Activated CD8-positive, alpha-beta T cell treated with anti-CD3 and anti-CD28 coated beads for 36 hours (primary cell): ENCODE measurements around the gene PLA2R1. TPM values are rescaled to one million over a fixed set of nuclear protein-coding genes. Genes with fewer than 3 reads are reported as not detected.

Experiments
- ATAC-seq: fragments of 200-7000 bp; cut with Tn5 transposase; one replicate; pipeline ENCODE4 v1.10.0; 2021; ENCODE audit warnings: mild to moderate bottlenecking, moderate library complexity
- CTCF ChIA-PET: fragments of 350-600 bp; sonication (Branson Sonifier 250); formaldehyde crosslinking; loops from one replicate; lab custom pipeline; 2021; ENCODE audit warnings: antibody characterized with exemption; lab: Charles Lee
- POLR2A ChIA-PET: fragments of 350-600 bp; sonication (Branson Sonifier 250); formaldehyde crosslinking; loops from one replicate; lab custom pipeline; 2021; ENCODE audit warnings: antibody characterized with exemption; lab: Charles Lee
- DNase-seq: peaks from one replicate; pipeline ENCODE4 v3.0.0-alpha.2; 2020
- H3K27ac Mint-ChIP-seq: one replicate; pipeline ENCODE4 v1.8.0; 2021; ENCODE audit warnings: mild to moderate bottlenecking, mixed read lengths
- H3K27me3 Mint-ChIP-seq: one replicate; pipeline ENCODE4 v1.8.0; 2021; ENCODE audit warnings: mixed read lengths
- H3K36me3 Mint-ChIP-seq: one replicate; pipeline ENCODE4 v1.8.0; 2021; ENCODE audit warnings: low read depth, mixed read lengths
- H3K4me1 Mint-ChIP-seq: one replicate; pipeline ENCODE4 v1.8.0; 2021; ENCODE audit warnings: low read depth, mixed read lengths
- H3K4me3 Mint-ChIP-seq: one replicate; pipeline ENCODE4 v1.8.0; 2021; ENCODE audit warnings: mild to moderate bottlenecking, moderate library complexity, mixed read lengths
- H3K9me3 Mint-ChIP-seq: one replicate; pipeline ENCODE4 v1.8.0; 2021; ENCODE audit warnings: mixed read lengths
- CTCF ChIP-seq: fragments of 200-600 bp; IDR thresholded peaks from one replicate; pipeline ENCODE4 v1.8.0; 2022; ENCODE audit warnings: antibody characterized with exemption, mild to moderate bottlenecking
- intact Hi-C: fragments of 100-400 bp; cut with micrococcal nuclease; formaldehyde crosslinking; loops from one replicate; pipeline ENCODE4 v1.10.0; 2022
- total RNA-seq, 2 experiments: library from RNA; stranded (reverse); gene quantifications; one replicate each; pipeline ENCODE4 v1.2.3, GENCODE V29; 2021

The PLA2R1 gene
- total RNA-seq, 2 experiments from 2014 or later, result not detected

DNA sequence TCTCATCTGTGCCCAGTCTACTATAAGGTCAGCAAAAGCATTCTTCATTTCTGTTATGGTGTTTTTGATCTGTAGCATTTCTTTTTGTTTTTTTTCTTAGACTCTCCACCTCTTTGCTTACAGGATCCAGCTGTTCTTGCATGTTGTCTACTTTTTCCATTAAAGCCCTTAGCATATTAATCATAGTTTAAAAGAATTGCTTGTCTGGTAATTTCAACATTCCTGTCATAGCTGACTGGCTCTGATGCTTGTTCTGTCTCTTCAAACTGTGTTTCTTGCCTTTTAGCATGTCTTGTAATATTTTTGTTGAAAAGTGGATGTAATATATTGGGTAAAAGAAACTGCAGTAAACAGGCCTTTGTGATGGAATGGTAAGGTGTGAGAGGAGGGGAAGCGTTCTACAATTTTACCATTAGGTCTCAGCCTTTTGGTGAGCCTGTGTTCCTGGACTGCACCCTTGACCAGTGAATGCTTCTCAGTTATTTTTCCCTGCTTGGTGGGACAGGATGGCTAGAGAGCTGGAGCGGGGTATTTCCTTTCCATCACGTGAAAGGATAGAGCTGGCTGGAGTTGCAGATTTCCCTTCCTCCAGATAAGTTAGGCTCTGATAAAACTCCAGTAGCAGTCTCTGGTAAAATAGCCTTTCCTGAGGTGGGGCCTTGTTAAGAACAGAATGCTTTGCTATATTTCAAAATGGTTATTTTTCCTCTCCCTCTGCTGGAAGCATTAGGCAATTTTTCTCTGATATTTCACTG is 65.4 kb downstream of the PLA2R1 start:
- CTCF ChIA-PET, result interaction anchor here (0.7 to 1.7 kb wide), 5 partner anchors 24 to 1095 kb away, joined by 3 to 5 read pairs (median 4); no protein-coding TSS in a partner anchor
- intact Hi-C loops, result no loop called here
- no peak for TF ChIP-seq CTCF
- Mint-ChIP-seq H3K9me3 (no peaks in the 10 kb centered on the region), H3K4me3 (no peak overlapping the region), H3K4me1 (no peaks in the 10 kb centered on the region), H3K27me3 (peaks cover 16% of the 10 kb centered on the region), H3K36me3 (no peaks in the 10 kb centered on the region), H3K27ac (no peak overlapping the region)
- no peak for DNase-seq
- POLR2A ChIA-PET, result interaction anchor here (0.7 to 1.4 kb wide), 2 partner anchors 40 to 186 kb away, joined by 3 read pairs; no protein-coding TSS in a partner anchor
- ATAC-seq, result no peak

DNA sequence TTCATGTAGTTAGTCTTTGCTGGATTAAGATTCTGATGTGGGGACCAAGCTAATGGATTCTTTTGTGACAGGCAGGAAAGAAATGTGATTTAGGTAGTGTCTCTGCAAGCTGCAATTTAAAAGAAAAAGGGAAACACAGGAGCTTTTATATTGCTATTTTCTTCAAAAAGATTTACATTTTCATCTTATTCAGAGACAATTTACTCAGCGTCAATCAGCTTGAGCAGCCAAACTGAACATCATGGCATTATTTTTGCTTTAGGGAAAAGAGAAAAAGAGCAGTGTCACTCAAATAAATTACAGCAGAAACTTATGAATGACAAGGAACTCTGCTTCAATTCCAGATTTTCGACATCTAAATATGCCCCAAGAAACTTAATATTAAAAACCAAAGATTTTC is 67.4 kb downstream of the PLA2R1 start:
- ChIA-PET CTCF (no interaction called here), POLR2A (no interaction called here)
- DNase-seq, result no peak
- ATAC-seq, result no peak
- Mint-ChIP-seq H3K27ac (no peak overlapping the region), H3K36me3 (no peaks in the 10 kb centered on the region), H3K27me3 (peaks cover 15% of the 10 kb centered on the region), H3K9me3 (no peaks in the 10 kb centered on the region), H3K4me1 (no peaks in the 10 kb centered on the region), H3K4me3 (no peak overlapping the region)
- no peak for TF ChIP-seq CTCF
- intact Hi-C loops, result no loop called here

- H3K27me3 Mint-ChIP-seq, result peaks cover 22% of the 10 kb centered on the region
- ChIA-PET CTCF (interaction anchor here (2.0 kb wide), 1 partner anchor 121 kb away, joined by 5 read pairs; no protein-coding TSS in a partner anchor), POLR2A (no interaction called here)
- no peaks in the 10 kb centered on the region for H3K4me1 Mint-ChIP-seq
- H3K4me3 Mint-ChIP-seq, result no peak overlapping the region
- no peak overlapping the region for H3K27ac Mint-ChIP-seq
- no peaks in the 10 kb centered on the region for H3K9me3 Mint-ChIP-seq
- no peak for TF ChIP-seq CTCF
- intact Hi-C loops, result no loop called here
- no peak for DNase-seq
- no peak for ATAC-seq
- no peaks in the 10 kb centered on the region for H3K36me3 Mint-ChIP-seq
These were observed 73.2 kb downstream of the PLA2R1 start for GRCh38 chr2:159989249-159989648.

DNA sequence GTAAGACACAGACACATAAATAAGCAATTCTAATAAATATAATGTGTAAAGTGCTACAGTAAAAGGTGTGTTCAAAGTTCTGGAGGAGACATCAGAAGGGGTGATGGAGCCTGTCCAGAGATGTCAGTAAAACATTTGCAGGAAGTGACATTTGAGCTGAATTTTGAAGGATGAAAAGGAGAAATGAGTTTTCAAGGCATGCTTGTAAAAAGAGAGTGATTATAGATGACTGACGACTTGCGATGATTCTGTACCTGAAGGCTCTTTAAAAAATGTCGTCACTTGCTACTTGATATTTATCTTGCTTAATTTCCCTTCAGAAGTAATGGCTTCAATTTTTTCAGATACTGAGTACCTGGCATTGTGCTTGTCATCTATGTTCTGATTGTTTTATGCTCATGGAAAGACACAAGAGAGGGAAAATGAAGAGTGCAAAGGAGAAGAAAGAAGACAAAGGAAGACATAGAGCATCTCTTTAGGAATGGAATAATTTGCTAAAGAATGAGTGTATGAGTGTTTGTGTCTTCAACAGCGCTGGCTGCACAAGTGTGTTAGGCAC is 73.9 kb downstream of the PLA2R1 start:
- Mint-ChIP-seq H3K27ac (no peak overlapping the region), H3K36me3 (no peaks in the 10 kb centered on the region), H3K27me3 (peaks cover 20% of the 10 kb centered on the region), H3K9me3 (no peaks in the 10 kb centered on the region), H3K4me1 (no peaks in the 10 kb centered on the region), H3K4me3 (no peak overlapping the region)
- ChIA-PET CTCF (no interaction called here), POLR2A (no interaction called here)
- intact Hi-C loops, result no loop called here
- DNase-seq, result no peak
- ATAC-seq, result no peak
- no peak for TF ChIP-seq CTCF

- H3K36me3 Mint-ChIP-seq, result no peaks in the 10 kb centered on the region
- CTCF ChIA-PET, result no interaction called here
- POLR2A ChIA-PET, result no interaction called here
- DNase-seq (no peak), ATAC-seq (no peak)
- H3K4me3 Mint-ChIP-seq, result no peak overlapping the region
- no peak overlapping the region for H3K27ac Mint-ChIP-seq
- no peaks in the 10 kb centered on the region for H3K9me3 Mint-ChIP-seq
- TF ChIP-seq CTCF, result no peak
- H3K4me1 Mint-ChIP-seq, result no peaks in the 10 kb centered on the region
- intact Hi-C loops, result no loop called here
- H3K27me3 Mint-ChIP-seq, result peaks cover 22% of the 10 kb centered on the region
These were observed 75.2 kb downstream of the PLA2R1 start for GRCh38 chr2:159987181-159987580.
